CMK (cell line): ENCODE data around the gene EFCAB11.

ENCODE experiments used
- DNase-seq: peaks from one replicate; pipeline ENCODE4 v3.0.0-alpha.2; 2010; ENCODE audit warnings: low read depth

The EFCAB11 gene

DNA sequence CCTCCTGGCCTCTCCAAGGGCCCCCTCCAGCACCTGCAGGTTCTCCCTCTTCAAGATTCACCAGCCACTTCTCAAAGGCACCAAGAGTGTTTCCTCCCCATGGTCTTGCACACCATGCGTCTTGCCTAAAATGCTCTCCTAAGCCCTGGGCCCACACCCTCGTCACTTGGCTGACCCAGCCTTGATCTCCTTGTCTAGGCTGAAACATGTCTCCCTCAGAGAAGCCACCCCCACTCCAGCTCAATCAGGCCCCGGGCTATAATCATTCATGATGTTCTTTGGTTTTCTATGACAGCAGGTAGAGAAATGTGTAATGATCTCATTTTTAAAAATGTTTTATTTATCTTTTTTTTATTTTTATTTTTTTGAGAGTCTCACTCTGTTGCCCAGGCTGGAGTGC is 88.1 kb downstream of the EFCAB11 start:
- no peak for DNase-seq

DNA sequence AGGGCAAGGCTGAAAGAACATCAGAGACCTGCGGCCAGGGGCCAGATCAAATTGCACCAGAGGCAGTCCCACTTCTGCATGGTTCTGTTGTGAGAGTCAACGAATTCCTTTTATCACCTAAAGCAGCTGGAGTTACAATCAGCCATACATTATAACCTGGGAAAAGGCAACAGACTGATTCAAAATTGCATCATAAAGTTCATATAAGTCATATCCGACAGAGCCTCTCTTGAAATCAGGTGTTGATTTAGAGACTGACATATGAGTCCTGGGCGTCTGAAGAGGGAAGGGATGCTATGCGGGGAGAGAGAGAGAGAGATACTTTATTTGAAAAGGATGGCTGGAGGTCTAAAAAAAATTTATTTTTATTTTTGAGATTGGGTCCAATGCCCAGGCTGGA is 89.4 kb downstream of the EFCAB11 start:
- no peak for DNase-seq

DNA sequence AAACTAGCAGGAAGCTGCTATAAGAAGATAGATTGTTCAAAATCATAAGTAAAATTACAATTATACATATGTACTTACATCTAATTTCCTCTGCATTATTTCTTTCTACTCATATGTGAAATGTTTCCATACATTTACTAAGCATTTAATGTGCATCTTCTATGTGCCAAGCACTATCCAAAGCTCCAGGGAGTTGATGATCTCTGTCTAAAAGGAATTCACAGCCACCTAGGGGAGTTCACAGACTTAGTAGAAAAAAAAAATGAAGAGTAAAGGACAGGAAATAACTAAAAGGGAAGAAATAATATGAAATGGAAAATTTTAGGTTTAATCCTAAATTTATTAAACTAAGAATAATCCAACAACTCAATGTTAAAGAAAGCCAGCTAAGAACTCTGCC is 91.7 kb downstream of the EFCAB11 start:
- DNase-seq = no peak

DNA sequence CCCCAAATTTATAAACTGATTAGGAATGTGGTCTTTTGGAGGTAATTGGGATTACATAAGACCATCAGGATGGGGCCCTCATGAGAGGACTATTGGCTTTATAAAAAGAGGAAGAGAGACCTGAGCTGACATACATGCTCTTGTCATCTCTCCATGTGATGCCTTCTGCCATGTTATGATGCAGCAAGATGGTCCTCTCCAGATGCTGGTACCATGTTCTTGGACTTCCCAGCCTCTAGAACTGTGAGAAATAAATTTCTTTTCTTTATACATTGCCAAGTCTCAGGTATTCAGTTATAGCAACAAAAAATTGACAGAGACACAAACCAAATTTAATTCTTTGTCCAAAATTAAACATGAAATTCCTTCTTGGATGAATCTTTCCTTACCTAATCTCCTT is 92.9 kb downstream of the EFCAB11 start:
- no peak for DNase-seq

DNA sequence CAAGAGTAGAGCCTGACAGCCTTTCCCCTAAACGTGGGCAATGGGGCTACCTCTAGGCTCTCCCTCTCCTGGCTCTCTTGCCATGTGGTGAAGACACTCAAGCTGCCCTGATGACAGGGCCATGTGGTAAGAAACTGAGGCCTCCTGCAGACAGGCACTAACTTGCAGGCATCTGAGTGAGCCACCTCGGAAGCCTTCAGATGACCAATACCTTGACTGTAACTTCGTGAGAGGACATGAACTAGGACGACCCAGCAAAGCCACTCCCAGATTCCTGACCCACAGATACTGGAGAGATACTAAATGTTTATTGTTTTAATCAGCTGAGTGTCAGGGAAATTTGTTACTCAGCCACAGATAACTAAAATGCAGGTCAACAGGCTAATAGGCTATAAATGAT is 96.4 kb downstream of the EFCAB11 start:
- no peak for DNase-seq

DNA sequence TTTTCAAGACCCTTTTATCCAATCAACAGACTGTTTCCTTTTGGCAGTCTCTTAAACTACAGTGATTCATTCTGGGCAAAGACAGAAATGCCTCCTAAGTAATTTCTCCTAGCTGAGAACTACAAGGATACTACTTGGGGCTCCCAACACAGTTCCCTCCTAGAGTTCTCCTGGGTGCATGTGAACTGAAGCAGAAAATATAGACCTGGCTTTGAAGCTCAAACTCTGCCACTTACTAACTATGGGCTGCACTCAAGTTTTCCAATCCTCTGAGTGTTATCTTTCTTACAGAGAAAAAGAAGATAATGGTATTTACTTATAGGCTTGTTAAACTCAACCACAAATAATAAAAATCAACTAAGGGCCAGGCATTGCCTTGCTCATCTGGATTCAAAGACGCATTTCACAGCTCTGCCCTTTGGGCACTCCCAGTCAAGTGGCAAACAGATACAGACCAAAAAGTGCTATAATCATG is 97.6 kb downstream of the EFCAB11 start:
- DNase-seq = no peak

DNA sequence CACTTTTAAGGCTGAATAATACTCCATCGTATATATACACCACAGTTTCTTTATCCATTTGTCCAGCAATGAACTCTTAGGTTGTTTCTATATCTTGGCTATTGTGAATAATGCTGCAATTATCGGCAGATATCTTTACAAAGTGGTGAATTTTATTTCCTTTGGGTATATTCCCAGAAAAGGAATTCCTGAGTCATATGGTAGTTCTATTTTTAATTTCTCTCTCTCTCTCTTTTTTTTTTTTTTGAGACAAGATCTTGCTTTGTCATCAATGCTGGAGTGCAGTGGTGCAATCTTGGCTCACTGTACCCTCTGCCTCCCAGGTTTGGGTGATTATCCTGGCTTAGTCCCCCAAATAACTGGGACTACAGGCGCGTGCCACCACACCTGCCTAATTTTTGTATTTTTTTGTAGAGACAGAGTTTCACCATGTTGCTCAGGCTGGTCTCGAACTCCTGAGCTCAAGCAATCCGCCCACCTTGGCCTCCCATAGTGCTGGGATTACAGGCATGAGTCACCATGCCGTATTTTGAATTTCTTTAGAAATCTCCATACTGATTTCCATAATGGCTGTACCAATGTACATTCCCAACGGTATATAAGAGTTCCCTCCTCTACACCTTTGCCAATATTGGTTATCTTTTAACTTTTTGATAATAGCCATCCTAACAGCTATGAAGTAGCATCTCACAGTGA is 98.4 kb downstream of the EFCAB11 start:
- DNase-seq = no peak

DNA sequence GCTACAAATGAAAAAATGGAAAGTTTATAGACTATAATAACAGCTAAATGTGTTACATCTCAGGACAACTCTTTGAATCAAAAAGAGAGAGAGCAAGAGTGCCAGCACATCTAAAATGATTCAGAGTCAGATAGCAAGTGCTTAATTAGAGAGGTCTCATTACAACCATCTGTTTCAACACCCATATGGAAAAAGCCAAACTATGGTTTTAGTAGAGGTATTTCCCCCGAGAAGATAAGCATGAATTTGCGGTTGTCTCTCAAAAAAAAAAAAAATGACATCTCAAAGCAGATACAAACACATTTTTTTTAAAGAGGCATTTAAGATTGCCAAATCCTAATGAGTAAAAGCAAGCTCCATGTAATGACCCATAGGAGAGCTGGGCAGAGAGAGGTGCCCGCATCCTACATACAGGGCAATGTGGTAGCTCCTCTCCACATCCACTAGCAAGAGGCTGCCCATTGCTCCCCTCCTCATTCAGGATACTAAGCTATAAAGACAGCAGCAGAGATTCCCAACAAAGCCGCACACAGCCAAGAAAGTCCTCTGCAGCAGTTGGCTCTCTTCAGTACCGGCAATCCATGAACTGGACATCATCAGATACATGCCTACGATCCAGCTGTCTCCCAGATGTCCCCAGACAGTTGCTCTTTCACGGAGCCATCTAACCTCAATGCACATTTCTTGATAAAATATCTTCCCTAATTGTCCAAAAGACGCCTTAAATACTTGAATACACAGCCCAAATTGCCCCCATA is 100.4 kb downstream of the EFCAB11 start:
- no peak for DNase-seq

DNA sequence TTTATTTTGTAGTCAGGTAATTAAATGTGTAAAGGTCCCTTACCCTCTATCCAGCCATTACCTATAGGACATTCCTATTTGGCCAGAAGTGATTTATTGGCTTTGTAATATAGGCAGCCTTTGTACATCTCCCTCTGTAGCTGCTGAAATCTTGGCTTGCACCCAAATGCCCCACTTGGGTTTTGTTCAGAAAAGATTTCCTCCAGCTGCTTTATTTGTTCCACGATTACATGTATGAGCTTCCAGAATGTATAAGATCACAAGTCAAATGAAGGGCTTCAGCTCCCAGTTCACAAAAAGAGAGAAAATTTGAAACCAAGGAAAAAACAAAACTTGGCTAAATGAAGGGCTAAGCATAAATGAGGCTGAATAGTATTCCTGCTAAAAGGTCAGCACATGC is 103.4 kb downstream of the EFCAB11 start:
- DNase-seq = no peak

DNA sequence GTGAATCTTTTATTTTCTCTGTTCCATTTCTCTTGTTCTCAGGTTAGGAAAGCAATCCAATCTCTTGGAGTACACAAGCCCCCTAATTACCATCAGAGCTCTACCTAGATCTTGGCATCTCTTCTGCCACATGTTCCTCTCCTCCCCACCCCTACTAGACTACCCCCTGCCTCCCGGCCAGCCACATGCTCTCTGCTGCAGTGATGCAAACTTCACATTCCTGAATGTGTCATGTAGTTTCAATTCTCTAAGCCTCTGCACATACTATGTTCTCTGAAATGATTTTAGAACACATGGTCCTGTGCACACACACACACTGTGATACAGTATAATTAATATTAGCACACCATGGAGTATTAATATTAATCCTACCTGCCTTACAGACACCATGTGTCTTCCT is 104.6 kb downstream of the EFCAB11 start:
- no peak for DNase-seq

DNA sequence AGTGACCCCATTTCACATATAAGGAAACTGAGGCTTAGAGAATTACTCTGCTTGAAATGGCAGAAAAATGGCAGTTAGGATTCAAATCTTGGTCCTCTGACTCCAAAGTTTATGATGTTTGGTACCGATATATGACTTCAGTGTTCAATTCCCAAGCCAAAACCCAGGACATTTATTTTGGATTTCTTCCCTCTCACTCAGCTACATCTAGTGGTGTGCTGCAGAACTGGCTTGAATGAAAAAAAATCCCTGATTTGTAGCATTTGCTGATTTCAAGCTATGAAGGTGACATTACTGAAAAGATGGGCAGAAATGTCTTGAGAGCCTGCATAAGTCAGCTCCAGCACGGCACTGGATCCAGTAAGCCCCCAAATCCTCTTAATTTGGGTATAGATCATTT is 106.4 kb downstream of the EFCAB11 start:
- DNase-seq = no peak

DNA sequence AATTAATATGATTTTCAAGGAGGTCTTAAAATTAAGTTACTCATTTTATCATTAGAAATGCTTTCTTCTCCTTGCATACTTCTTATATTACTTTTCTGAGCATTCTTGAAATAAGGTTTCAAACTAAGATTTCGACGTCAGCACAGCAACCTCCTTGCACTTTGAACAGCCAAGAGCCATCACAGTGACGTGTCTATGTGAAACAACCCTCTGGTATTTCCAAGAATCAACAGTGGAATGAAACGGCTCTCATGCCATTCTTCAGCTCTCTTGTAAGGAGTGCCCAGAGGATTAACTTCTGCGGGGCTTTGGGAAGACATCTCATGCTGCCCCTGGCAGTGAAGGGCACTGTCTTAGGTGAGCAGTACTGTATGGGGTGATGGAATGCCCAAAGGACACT is 109.2 kb downstream of the EFCAB11 start:
- DNase-seq = no peak

DNA sequence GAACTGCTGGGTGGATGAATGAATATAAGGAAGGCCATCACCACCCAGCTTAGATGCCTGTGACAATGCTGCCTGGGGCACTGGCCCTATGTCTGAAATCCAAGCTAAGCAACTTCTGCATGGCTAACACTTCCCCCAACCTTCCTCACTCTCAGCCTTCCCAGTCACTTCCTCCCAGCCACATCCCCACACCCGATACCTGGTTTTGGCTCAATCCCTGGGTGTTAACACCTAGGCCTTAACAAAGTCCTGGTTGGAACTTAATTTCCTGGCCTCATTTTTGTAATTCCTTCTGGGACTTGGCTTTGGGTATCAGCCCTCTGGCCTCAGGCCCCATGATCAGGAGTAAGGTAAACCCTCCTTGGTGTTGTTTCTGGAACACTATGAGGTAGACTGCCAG is 110.0 kb downstream of the EFCAB11 start:
- no peak for DNase-seq

DNA sequence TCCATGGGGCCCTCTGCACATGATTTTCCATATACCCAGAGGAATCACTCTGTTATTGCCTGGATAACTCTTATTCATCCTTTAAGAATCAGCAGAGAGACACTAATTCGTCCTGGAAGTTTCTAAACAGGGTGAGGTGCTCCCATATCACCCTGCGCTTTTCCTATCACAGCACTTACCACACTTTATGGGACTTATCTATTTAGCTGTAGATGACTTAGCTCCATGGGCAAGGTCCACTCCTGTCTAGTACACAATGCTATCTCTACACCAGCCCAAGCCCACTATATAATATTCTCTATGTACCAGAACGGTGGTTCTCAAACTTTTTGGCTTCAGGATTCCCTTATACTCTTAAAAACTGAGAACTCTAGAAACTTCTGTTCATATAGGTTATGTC is 111.7 kb downstream of the EFCAB11 start:
- DNase-seq = no peak

DNA sequence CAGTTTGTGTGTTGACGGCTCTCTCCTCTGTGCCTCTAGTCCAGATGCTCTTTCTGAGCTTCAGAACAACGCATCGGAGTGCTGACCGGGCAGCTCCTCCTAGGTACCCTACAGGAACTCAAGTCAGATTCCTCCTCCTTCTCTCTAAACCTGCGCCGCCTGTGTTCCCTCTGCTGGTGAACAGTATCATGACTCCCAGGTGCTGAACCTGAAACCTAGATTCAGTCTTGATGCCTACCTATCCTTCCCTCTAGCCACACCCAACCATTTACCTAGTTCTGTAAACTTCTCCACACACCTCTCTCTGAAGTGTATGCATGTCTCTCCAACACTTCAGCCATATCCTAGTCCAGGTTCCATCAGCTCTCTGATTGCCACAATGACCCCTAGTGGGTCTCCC is 112.7 kb downstream of the EFCAB11 start:
- DNase-seq = no peak

DNA sequence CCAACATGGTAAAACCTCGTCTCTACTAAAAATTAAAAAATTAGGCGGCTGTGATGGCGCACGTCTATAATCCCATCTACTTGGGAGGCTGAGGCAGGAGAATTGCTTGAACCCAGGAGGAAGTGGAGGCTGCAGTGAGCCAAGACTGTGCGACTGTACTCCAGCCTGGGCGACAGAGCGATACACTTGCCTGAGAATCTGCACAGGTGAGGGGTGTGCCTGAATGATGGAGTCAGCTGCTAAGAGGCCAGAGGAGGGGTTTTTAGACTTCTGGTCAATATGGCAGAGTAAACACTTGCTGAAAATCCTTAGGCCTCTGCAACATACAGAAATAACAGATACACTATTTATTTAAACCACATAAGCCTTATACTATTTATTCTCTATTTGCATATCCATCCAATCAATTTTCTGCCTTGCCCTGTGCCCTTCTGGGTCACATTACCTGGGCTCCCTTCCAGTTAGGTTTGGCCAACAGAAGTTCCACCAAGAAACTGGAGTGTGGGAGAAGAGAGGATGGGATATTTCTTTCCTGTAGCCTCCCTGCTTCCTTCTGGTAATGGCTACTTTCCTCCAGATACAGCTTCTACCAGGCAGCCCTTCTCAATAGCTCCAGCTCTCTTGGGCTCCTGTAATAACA is 117.6 kb downstream of the EFCAB11 start:
- no peak for DNase-seq

DNA sequence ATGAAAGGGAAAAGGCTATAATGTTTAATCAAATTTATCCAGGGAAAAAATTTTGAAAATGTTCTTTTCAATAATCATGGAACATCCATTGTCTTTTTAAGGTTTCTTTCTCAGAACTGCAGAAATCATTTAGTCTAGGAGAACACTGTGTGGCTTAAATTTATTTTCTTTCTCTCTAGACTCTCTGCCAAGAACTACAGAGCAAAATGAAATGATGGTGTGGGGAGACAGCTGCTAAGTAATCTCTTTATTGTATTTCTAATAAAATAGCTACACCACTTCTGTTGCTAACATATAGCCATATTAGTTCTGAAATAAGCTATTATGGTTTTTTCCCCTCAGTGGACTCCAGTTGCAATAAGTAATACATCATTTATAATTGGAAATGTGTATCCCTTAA is 120.9 kb downstream of the EFCAB11 start:
- DNase-seq = no peak

DNA sequence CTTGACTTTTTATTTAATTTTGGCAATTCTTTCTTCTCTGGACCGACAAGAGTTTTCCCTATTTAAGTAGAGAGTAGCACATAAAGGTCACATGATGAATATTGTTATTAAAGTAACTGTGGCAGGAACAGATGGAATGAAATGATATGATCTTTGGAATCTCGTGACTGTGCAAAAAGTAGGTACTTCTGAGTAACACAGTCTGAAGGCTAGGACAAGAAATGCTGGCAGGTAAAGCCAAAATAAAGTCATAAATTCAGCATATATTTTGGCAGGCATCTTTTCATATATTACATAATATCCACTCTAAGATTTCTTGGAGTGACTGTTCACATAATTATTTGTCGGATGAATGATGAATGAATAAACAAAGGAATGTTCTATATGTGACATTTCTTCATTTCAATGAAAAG is 121.4 kb downstream of the EFCAB11 start:
- DNase-seq = no peak

DNA sequence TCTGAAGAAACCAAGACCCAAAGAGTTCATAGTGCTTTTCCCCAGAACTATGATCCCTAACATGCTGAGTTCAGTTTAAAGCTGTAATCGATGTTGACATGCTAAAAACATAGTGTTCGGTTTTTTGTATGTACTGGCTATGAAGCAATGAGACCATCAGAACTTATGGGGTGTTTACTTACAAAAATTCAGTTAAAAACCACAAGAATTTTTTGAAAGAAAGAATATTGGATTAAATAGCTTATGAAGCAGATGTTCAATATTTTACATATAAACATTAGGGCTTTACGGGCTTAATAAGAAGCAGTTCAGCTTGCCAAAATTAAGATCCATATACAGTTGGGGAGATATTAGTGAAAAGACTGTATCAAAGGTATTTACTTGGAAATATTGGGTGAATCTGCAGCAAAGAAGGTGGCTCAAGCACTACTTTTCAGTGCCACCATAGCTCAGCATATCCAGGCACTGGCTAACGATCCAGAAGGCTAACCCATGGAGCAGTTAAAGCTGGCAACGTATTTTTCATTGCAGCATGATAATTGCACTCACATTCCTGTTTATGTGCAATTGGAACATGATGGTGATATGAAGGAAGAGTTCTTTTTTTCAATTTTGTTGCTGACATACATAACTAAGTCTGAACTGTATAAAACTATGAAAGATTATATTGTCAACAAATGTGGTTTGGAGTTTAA is 125.9 kb downstream of the EFCAB11 start:
- DNase-seq = no peak

DNA sequence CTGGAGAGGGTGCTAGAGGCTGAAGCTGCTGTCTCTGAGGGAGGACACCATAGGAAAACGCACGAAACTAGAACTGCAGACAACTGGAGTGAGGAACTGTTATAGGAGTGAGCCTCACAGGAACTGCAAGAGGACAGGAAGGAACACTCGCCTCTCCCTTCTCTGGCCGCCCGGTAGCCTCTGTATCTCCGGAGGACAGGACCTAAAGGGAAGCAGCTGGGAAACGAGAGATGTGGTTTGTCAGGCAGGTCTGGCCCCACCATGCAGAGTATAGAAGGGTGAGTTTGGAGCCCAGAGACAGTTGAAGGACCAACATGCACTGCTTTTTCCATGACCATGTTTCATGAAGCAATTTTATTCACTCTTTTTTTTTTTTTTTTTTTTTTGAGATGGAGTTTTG is 127.3 kb downstream of the EFCAB11 start:
- peak; percentile 83 for DNase-seq

DNA sequence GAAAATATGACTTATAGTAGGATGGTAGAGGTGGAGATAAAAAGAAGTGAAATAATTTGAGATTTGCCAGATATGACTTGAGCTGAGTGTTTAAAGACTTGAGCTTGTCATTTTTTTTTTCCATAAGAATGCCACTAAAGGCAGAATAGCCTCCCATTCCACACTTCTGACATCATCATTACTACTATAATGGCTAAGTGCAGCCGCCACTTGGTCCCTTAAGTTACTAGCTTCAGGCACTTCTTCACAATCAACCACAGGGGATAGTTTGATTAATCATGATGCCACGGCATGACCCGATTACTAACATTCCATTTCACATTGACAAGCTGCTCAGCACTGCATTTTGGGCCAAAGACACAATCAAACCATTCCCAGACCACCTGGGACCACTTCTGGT is 127.9 kb downstream of the EFCAB11 start:
- DNase-seq = no peak

DNA sequence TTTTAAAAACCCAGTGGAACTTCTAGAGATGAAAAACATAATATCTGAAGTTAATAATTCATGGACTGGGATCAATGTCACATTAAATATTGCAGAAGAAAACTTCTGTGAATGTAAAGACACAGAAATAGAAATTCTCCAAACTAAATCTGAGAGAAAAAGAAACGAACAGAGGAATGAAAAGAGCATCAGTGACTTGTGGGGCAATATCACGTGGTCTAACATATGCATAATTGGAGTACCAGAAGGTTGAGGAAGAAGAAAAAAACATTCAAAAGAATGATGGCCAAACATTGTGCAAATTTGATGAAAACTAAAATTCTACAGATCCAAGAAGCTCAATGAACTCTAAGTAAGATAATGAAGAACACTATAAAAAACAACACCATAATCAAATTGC is 130.8 kb downstream of the EFCAB11 start:
- DNase-seq = no peak

DNA sequence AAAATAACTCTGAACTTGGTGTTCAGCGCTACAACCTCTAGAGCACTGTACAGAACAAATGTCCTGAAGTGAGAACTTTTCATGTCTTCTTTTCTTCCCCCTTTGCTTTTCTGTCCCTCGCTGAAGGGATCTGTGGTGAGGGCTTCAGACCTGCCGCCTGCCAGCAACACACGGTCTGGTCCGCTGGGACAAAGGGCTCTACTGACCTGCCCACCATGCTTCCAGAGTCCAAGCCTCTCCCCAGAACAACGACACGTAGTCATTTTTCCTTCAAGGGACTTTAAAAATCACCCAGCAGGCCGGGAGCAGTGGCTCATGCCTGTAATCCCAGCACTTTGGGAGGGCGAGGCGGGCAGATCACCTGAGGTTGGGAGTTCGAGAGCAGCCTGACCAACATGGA is 140.4 kb downstream of the EFCAB11 start:
- DNase-seq = no peak
